Astrocyte of the spinal cord (primary cell): Measurements from ENCODE around the gene RARS2.

ENCODE experiments used
- DNase-seq: peaks from one replicate; pipeline ENCODE4 v3.0.0; 2011; ENCODE audit warnings: low read depth, low spot score
- H3K4me3 ChIP-seq: 2 replicates; pipeline ENCODE4 v1.5.1; 2011; ENCODE audit warnings: low read depth, mild to moderate bottlenecking, low read length, moderate library complexity
- in situ Hi-C: cut with HindIII; loops from 2 replicates; pipeline ENCODE4 v1.10.0; 2017; ENCODE audit warnings: low sequenced_read_pairs
- TF ChIP-seq, protein P1 (sequence below): IDR thresholded peaks from 2 replicates; pipeline ENCODE4 v1.5.1; 2012; ENCODE audit warnings: low read depth, mild to moderate bottlenecking, low read length, inconsistent platforms

The RARS2 gene

GRCh38 chr6:87561017-87561416, 28.8 kb downstream of the RARS2 start:
- in situ Hi-C loops, result no loop called here
- H3K4me3 ChIP-seq, result no peak overlapping the region
- no peak for DNase-seq
- TF ChIP-seq, protein P1, sequence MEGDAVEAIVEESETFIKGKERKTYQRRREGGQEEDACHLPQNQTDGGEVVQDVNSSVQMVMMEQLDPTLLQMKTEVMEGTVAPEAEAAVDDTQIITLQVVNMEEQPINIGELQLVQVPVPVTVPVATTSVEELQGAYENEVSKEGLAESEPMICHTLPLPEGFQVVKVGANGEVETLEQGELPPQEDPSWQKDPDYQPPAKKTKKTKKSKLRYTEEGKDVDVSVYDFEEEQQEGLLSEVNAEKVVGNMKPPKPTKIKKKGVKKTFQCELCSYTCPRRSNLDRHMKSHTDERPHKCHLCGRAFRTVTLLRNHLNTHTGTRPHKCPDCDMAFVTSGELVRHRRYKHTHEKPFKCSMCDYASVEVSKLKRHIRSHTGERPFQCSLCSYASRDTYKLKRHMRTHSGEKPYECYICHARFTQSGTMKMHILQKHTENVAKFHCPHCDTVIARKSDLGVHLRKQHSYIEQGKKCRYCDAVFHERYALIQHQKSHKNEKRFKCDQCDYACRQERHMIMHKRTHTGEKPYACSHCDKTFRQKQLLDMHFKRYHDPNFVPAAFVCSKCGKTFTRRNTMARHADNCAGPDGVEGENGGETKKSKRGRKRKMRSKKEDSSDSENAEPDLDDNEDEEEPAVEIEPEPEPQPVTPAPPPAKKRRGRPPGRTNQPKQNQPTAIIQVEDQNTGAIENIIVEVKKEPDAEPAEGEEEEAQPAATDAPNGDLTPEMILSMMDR, result no peak

DNA sequence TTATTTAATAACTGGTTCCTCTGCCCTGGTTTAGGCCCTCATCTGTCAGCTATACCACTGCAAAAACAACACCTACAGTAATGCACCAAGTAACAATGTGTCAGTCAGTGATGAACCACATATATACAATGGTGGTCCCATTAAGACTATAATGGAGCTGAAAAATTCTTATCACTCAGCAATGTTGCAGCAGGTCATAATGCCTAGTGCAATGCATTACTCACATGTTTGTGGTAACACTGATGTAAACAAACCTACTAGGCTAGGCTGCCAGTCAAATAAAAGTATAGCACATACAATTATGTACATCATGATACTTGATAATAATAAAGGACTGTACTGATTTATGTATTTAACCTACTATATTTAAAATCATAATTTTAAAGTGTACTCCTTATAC, 31.3 kb downstream of the RARS2 start:
- no peak overlapping the region for H3K4me3 ChIP-seq
- DNase-seq, result no peak
- in situ Hi-C loops, result no loop called here
- TF ChIP-seq, protein P1, result no peak

DNA sequence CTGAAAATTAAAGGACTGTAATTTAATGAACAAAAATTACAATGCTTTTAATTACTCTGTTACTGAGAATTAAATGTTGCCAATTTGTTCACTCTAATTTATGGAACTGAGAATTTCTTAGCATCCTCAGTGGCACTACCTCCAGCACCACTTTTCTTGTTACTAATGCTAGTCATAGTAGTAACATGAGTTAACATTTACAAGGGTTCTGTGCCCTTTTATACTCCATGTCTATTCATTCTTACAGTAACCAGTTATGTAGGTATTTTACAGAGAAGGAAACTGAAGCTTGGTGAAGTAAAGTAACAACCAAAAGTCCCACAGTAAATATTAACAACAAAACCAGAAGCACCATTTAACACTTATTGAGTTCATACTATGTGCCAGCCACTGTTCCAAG, 34.3 kb downstream of the RARS2 start:
- in situ Hi-C loops, result no loop called here
- H3K4me3 ChIP-seq, result no peak overlapping the region

GRCh38 chr6:87553159-87553765, 36.5 kb downstream of the RARS2 start:
- H3K4me3 ChIP-seq, result no peak overlapping the region
- no peak for DNase-seq
- TF ChIP-seq, protein P1, result no peak
- in situ Hi-C loops, result no loop called here

More for the DNA sequence above, 34.3 kb downstream of the RARS2 start:
- DNase-seq, result no peak
- TF ChIP-seq, protein P1, result no peak

DNA sequence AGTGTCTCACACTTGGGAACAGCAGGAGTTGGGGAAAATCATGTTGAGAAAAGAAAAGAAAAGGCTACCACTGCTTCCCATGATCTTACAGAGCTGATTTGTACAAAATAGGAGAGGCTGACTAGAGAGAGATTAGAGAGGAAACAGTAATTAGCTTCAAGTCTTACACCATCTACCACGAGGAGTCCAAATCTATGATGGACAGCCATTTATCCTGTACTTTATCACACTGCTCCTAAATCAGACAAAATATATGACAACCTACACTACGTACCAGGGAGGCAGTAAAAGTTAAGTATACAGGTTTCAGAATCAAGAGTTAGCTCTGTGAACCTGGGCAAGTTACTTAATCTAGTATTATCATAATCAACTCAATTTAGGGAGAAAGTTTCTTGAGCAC, 38.0 kb downstream of the RARS2 start:
- TF ChIP-seq, protein P1, result no peak
- in situ Hi-C loops, result no loop called here
- no peak overlapping the region for H3K4me3 ChIP-seq

GRCh38 chr6:87544474-87544735, 45.4 kb downstream of the RARS2 start:
- TF ChIP-seq, protein P1, result no peak
- DNase-seq, result no peak
- in situ Hi-C loops, result no loop called here
- no peak overlapping the region for H3K4me3 ChIP-seq

More for the DNA sequence above, 38.0 kb downstream of the RARS2 start:
- no peak for DNase-seq
